ENCODE results near the gene HOXD13. TPM values are rescaled to one million over a fixed set of nuclear protein-coding genes. Genes with fewer than 3 reads are reported as not detected.

HOXD13 gene
- total RNA-seq, 4 donors from 2014 or later: not detected

DNA sequence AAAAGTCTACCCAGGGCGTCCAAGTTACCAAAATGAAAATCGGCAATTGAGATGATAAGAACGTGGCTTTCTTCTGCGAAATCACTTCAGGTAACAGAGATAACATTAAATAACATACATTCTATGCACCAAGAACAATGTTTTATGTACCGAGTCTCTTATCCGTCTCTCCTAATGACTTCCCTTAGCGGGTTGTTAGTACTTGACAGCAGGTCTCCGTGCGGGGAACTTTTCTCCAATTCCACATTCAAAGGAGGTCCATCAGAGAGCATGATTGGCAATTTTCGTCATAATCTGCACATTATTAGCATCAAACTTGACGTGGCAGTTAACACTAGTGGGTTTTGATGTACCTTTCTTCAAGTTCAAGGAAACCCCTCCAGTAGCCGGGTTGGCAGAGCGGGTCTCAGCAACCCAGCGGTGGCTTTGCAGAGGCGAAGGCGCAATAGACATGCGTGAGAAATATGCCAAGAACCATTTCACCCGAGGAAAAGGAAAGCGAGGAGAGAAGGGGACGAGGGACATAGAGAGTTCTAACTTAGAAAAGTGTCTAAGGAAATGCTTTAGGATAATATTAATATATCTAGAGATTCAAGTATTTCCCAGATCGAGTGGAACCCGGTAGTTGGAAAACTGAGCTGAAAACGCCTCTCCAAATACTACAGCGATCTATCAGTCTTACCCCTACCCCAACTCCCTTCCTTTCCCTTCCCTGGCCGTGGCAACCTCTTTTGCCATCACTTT lies 13.8 kb upstream of the HOXD13 start:
- H3K27me3 ChIP-seq: peaks cover 84% of the 10 kb centered on the region
- H3K27ac ChIP-seq: no peak overlapping the region
- DNase-seq: no peak
- H3K36me3 ChIP-seq: no peaks in the 10 kb centered on the region
- no peak overlapping the region for H3K4me3 ChIP-seq (replicated peaks in 1 of 3)
- WGBS, 2 donors: 9% methylated on average over 25 of the region's 25 CpGs
- H3K4me1 ChIP-seq: peaks cover 5 to 19% of the 10 kb centered on the region in 2 donors
- no peak for TF ChIP-seq POLR2A (IDR thresholded peaks at IDR 0.05)
- TF ChIP-seq, protein P1, sequence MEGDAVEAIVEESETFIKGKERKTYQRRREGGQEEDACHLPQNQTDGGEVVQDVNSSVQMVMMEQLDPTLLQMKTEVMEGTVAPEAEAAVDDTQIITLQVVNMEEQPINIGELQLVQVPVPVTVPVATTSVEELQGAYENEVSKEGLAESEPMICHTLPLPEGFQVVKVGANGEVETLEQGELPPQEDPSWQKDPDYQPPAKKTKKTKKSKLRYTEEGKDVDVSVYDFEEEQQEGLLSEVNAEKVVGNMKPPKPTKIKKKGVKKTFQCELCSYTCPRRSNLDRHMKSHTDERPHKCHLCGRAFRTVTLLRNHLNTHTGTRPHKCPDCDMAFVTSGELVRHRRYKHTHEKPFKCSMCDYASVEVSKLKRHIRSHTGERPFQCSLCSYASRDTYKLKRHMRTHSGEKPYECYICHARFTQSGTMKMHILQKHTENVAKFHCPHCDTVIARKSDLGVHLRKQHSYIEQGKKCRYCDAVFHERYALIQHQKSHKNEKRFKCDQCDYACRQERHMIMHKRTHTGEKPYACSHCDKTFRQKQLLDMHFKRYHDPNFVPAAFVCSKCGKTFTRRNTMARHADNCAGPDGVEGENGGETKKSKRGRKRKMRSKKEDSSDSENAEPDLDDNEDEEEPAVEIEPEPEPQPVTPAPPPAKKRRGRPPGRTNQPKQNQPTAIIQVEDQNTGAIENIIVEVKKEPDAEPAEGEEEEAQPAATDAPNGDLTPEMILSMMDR (IDR thresholded peaks at IDR 0.05): no peak
- intact Hi-C loops (cut with DNase I): no loop called here
- H3K9me3 ChIP-seq: no peaks in the 10 kb centered on the region

DNA sequence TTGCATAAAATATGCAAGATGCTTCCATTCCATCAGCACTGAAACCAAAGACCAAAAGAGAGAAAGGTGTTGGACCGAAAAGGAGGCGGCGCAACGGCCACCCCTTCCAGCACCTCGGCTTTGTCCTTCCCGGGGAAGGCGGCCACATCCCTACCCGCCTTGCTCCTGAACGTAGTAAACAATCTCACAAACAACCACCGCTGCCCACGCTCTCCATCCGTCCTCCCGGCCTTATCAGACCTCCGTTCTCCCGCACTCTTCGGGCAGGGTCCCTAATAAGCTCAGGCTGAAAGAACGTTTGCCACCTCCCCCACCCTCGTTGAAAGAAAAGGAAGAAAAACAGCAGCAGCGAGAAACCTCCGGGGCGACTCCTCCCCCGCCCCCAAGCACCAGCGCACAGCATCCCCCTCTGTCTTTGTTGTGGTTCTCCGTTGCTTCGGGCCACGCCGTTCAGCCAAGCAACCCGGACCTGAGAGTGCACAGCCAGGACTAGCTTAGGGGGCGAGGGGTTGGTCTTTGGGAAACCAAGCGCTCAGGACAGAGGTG lies 13.2 kb upstream of the HOXD13 start:
- no peak overlapping the region for H3K27ac ChIP-seq
- no peaks in the 10 kb centered on the region for H3K9me3 ChIP-seq
- H3K4me3 ChIP-seq (replicated peaks in 1 of 3): no peak overlapping the region
- intact Hi-C loops (cut with DNase I): no loop called here
- H3K4me1 ChIP-seq: peaks cover 5 to 19% of the 10 kb centered on the region in 2 donors
- no peak for DNase-seq
- peaks cover 83% of the 10 kb centered on the region for H3K27me3 ChIP-seq
- TF ChIP-seq, protein P1 (IDR thresholded peaks at IDR 0.05): no peak
- no peak for TF ChIP-seq POLR2A (IDR thresholded peaks at IDR 0.05)
- WGBS, 2 donors: 5 to 8% methylated on average over 30 of the region's 30 CpGs
- no peaks in the 10 kb centered on the region for H3K36me3 ChIP-seq

DNA sequence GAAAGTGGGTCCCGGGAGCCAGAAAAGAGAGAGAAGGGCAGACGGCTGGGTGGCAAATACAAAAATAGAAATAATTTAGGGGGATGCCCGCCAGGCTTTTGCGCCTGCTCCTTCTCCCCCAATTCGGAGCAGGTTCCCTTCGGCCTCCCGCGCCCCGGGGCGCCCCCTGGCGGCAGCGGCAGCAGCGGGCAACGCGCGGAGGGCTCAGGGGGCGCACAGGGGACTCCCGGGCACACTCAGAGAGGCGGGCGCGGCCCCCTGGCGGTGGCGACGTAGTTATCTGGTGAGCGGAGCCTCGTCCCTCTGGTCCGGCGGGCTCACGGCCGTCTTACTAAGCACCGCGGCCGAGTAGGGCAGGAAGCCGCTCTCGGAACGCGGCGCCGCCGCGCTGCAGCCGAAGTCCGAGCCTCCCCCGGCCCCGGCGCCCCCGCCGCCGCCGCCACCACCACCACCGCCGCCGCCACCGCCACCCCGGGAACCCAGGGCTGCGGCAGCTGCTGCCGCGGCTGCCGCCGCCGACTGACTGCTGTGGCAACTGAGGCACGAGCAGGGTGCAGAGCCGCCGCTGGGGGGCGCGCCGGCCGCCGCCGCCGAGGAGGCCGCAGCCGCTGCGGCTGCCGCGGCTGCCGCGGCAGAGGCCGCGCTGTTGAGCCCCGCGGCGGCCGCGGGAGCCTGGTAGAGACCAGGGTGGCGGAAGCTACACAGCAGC lies 12.5 kb upstream of the HOXD13 start:
- H3K36me3 ChIP-seq: no peaks in the 10 kb centered on the region
- H3K4me1 ChIP-seq: peaks cover 5 to 19% of the 10 kb centered on the region in 2 donors
- DNase-seq: no peak
- peaks cover 88% of the 10 kb centered on the region for H3K27me3 ChIP-seq
- intact Hi-C loops (cut with DNase I): loop anchor here (10.0 kb wide), 1 partner anchor 715 kb away; no protein-coding TSS in a partner anchor
- no peak for TF ChIP-seq POLR2A (IDR thresholded peaks at IDR 0.05)
- TF ChIP-seq, protein P1 (IDR thresholded peaks at IDR 0.05): peak in 1 of 6 experiments; percentile 32
- no peak overlapping the region for H3K4me3 ChIP-seq (replicated peaks in 1 of 3)
- 1 to 3% methylated on average over 8 to 9 of the region's 86 CpGs for WGBS, 2 donors
- H3K9me3 ChIP-seq: no peaks in the 10 kb centered on the region
- no peak overlapping the region for H3K27ac ChIP-seq

DNA sequence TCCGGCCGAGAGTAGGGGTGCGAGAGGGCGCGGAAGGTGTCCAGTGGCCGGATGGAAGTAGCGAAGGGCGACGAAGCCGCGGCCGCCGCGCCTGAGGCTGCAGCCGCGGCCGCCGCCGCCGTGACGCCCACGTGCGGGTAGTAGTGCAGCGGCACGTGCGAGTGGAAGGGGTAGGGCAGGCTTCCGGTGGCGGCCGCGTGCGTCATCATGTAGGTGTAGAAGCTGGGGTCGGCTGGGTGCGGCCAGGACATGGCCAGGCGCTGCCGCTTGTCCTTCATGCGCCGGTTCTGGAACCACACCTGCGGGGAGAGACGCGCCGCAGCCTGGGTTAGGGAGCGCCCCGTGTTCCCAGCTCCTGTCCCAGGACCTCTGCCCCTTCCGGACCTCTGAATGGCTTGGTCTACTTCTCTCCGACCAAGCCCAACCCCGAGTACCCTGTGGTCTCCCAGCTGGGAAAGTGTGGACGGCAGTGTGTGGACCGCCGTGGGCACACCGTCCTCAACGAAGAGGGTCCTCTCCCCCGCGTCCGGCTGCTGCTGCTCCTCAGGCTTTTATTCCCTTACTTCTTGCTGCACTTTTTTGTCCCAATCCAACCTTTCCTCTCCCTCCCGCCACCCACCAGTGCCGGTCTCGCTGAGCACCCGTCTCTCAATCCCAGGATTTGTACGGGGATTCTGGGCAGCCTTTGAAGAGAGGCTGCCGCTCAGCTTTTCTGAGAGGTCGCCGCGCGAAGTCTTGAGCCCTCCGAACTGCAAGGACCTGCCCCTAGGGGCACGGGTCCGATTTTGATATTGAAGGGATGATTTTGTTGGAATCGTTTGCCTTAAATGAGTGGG lies 11.8 kb upstream of the HOXD13 start:
- TF ChIP-seq POLR2A (IDR thresholded peaks at IDR 0.05): no peak
- TF ChIP-seq, protein P1 (IDR thresholded peaks at IDR 0.05): no peak
- DNase-seq: no peak
- Histone ChIP-seq H3K9me3 (no peaks in the 10 kb centered on the region), H3K27me3 (peaks cover 90% of the 10 kb centered on the region), H3K27ac (no peak overlapping the region), H3K4me3 (replicated peaks in 1 of 3) (no peak overlapping the region), H3K4me1 (peaks cover 5 to 19% of the 10 kb centered on the region in 2 donors), H3K36me3 (no peaks in the 10 kb centered on the region)
- intact Hi-C loops (cut with DNase I): loop anchor here (10.0 kb wide), 1 partner anchor 716 kb away; no protein-coding TSS in a partner anchor
- WGBS, 2 donors: 11 to 15% methylated on average over 21 to 25 of the region's 68 CpGs

All from thyroid gland (tissue), 4 donors.